GM12878 (cell line): ENCODE results near the gene TRIL. TPM values are rescaled to one million over a fixed set of nuclear protein-coding genes. Genes with fewer than 3 reads are reported as not detected.

Source experiments
- ATAC-seq: fragments of 200-7000 bp; cut with Tn5 transposase; 3 replicates; pipeline ENCODE4 v1.9.1; 2020; ENCODE audit warnings: mild to moderate bottlenecking, moderate library complexity
- BruUV-seq: library from RNA; stranded (reverse); fragments of 400-500 nt; replicated peaks from 2 replicates; lab custom pipeline; 2021; lab: Mats Ljungman, UMichigan
- CTCF ChIA-PET: fragments of 300-600 bp; sonication (Branson Sonifier 250); formaldehyde crosslinking; extraction: SDS; loops from one replicate; lab custom pipeline; 2021; ENCODE audit warnings: inconsistent platforms; lab: Yijun Ruan, JAX
- POLR2A ChIA-PET: fragments of 350-600 bp; formaldehyde crosslinking; extraction: SDS; loops from one replicate; lab custom pipeline; 2021; ENCODE audit warnings: inconsistent platforms; lab: Charles Lee
- RAD21 ChIA-PET: fragments of 300-600 bp; sonication (Branson Sonifier 250); formaldehyde crosslinking; loops from one replicate; lab custom pipeline; 2023; ENCODE audit warnings: antibody characterized with exemption; ENCODE audit not compliant: unreplicated experiment; lab: Charles Lee
- SMC1A ChIA-PET: fragments of 300-600 bp; sonication (Branson Sonifier 250); formaldehyde crosslinking; loops from one replicate; lab custom pipeline; 2023; ENCODE audit not compliant: unreplicated experiment, uncharacterized antibody; lab: Charles Lee
- DNase-seq: peaks from one replicate; pipeline ENCODE4 v3.0.0-alpha.2; 2011; ENCODE audit warnings: low read depth, low spot score
- FAIRE-seq: peaks from 3 replicates; lab custom pipeline; 2011; peaks lifted over from hg19 to GRCh38; lab: Jason Lieb, UNC
- H2AFZ ChIP-seq: 2 replicates; pipeline ENCODE4 v1.6.0; 2011; ENCODE audit warnings: low read depth, low read length, control low read depth; ENCODE audit not compliant: control insufficient read depth
- H3K27ac ChIP-seq: 2 replicates; pipeline ENCODE4 v1.5.1; 2011; ENCODE audit warnings: control low read depth; ENCODE audit not compliant: control insufficient read depth, insufficient read depth
- H3K27me3 ChIP-seq, 2 experiments: replicated peaks in 1 of 2; 2 replicates each; pipeline versions ENCODE4 v1.6.0 to v1.6.1; 2011; ENCODE audit warnings: low read length in 1 of 2; ENCODE audit not compliant: control insufficient read depth in 2 of 2, insufficient read depth in 2 of 2
- H3K36me3 ChIP-seq, 2 experiments: 2 replicates each; pipeline ENCODE4 v1.5.1; 2011; ENCODE audit warnings: low read length in 1 of 2; ENCODE audit not compliant: control insufficient read depth in 2 of 2, insufficient read depth in 2 of 2
- H3K4me1 ChIP-seq: 2 replicates; pipeline ENCODE4 v1.6.1; 2011; ENCODE audit warnings: mild to moderate bottlenecking, low read length, moderate library complexity, mixed read lengths; ENCODE audit not compliant: control insufficient read depth, insufficient read depth
- H3K4me2 ChIP-seq: 2 replicates; pipeline ENCODE4 v1.6.0; 2011; ENCODE audit warnings: control low read depth; ENCODE audit not compliant: control insufficient read depth, insufficient read depth
- H3K4me3 ChIP-seq: fragments of 200-600 bp; sonication (generic); 2 replicates; pipeline ENCODE4 v1.5.1; 2016
- H3K79me2 ChIP-seq: 2 replicates; pipeline ENCODE4 v1.6.0; 2011; ENCODE audit warnings: low read length; ENCODE audit not compliant: control insufficient read depth, insufficient read depth
- H3K9ac ChIP-seq: 2 replicates; pipeline ENCODE4 v1.8.0; 2011; ENCODE audit warnings: low read length, control low read depth, mixed read lengths; ENCODE audit not compliant: control insufficient read depth, insufficient read depth
- H3K9me3 ChIP-seq: replicated peaks from 3 replicates; pipeline ENCODE4 v1.5.1; 2011; ENCODE audit warnings: mild to moderate bottlenecking, low read length; ENCODE audit not compliant: control insufficient read depth, insufficient read depth
- H4K20me1 ChIP-seq: 2 replicates; pipeline ENCODE4 v1.6.0; 2011; ENCODE audit not compliant: control insufficient read depth, insufficient read depth
- CUX1 ChIP-seq: IDR thresholded peaks from 2 replicates; pipeline ENCODE4 v1.6.1; 2012; ENCODE audit warnings: improper control_type of control experiment, low read depth, low read length; ENCODE audit not compliant: insufficient replicate concordance
- E2F4 ChIP-seq: IDR thresholded peaks from 2 replicates; pipeline ENCODE4 v1.6.1; 2012; ENCODE audit warnings: low read depth, low read length, improper control_type of control experiment
- HDAC2 ChIP-seq: fragments of 200-600 bp; sonication (generic); IDR thresholded peaks from 2 replicates; pipeline ENCODE4 v1.6.1; 2017
- HDAC6 ChIP-seq: fragments of 200-600 bp; sonication (generic); IDR thresholded peaks from one replicate; pipeline ENCODE4 v1.8.0; 2017; ENCODE audit warnings: antibody characterized with exemption; ENCODE audit not compliant: unreplicated experiment
- SPI1 ChIP-seq: IDR thresholded peaks from 2 replicates; pipeline ENCODE4 v1.6.1; 2011; ENCODE audit warnings: low read depth, mild to moderate bottlenecking, low read length, moderate library complexity, borderline replicate concordance; ENCODE audit not compliant: insufficient read depth
- SUPT20H ChIP-seq: IDR thresholded peaks from 2 replicates; pipeline ENCODE4 v1.6.1; 2011; ENCODE audit warnings: low read depth, mild to moderate bottlenecking, low read length, moderate library complexity, borderline replicate concordance; ENCODE audit not compliant: control insufficient read depth
- ZNF274 ChIP-seq: IDR thresholded peaks from one replicate; pipeline ENCODE4 v1.8.0; 2011; ENCODE audit not compliant: insufficient read length, insufficient read depth
- WGBS: methylation state at CpG from one replicate; pipeline ENCODE4 v1.1.6; 2016; ENCODE audit warnings: low lambda C conversion rate; ENCODE audit not compliant: insufficient replicate concordance, insufficient coverage; ENCODE audit errors: missing lambda C conversion rate; 5-methylcytosine and 5-hydroxymethylcytosine counted together
- in situ Hi-C: fragments of 300-500 bp; cut with MboI; formaldehyde crosslinking; loops from 9 replicates; pipeline ENCODE4 v1.14.3; 2018; ENCODE audit warnings: mixed read lengths
- intact Hi-C: fragments of 100-400 bp; cut with micrococcal nuclease; formaldehyde crosslinking; loops from one replicate; pipeline ENCODE4 v1.14.2; 2022; ENCODE audit not compliant: unreplicated experiment
- polyA plus RNA-seq, 11 experiments: library from polyadenylated mRNA; depleted of rRNA in 4 of 11; unstranded in 6 of 11; stranded (reverse) in 5 of 11; fragments of >200 nt; fragmentation: Nextera tagmentation in 4 of 11; fragmentation: Illumina TruSeq in 1 of 11; extraction: Ambion mirVana in 4 of 11; extraction: Trizol in 1 of 11; gene quantifications; 1 replicate in 1 of 11; 2 replicates in 10 of 11; pipeline versions ENCODE4 v1.2.1 to v1.2.3, GENCODE V29; 2011 to 2016; ENCODE audit warnings: inconsistent platforms in 2 of 11, missing spikeins in 2 of 11, low read depth in 1 of 11
- total RNA-seq, 4 experiments: library from RNA; depleted of rRNA in 3 of 4; stranded (reverse); fragments of >200 nt in 3 of 4; fragmentation: Illumina TruSeq in 1 of 4; extraction: Trizol in 1 of 4; gene quantifications; 2 replicates each; pipeline versions ENCODE4 v1.2.1 to v1.2.3, GENCODE V29; 2013 to 2021

Gene TRIL
- total and polyA plus RNA-seq, 10 of the 15 experiments (the other 5 are each of a cell fraction or from before 2014, with no cell fraction given) = not detected

GRCh38 chr7:28908775-28909174, 49.4 kb downstream of the TRIL start:
- no peaks in the 10 kb centered on the region for H3K4me1 ChIP-seq
- DNase-seq (no peak), FAIRE-seq (no peak), ATAC-seq (no peak)
- H3K27me3 ChIP-seq = no peaks in the 10 kb centered on the region; a peak in 1 of 4 replicates
- SMC1A ChIA-PET = no interaction called here
- no TSS peak for BruUV-seq
- intact Hi-C loops = no loop called here
- no peaks in the 10 kb centered on the region for H3K36me3 ChIP-seq
- H3K9me3 ChIP-seq = no peaks in the 10 kb centered on the region; the same call in 2 of the 3 replicates
- POLR2A ChIA-PET = no interaction called here
- no peak overlapping the region for H3K4me3 ChIP-seq
- H3K27ac ChIP-seq = no peak overlapping the region
- RAD21 ChIA-PET = interaction anchor here (1.7 kb wide), 1 partner anchor 18 kb away, joined by 3 read pairs; no protein-coding TSS in a partner anchor
- H3K79me2 ChIP-seq = no peaks in the 10 kb centered on the region
- in situ Hi-C loops = no loop called here
- no peaks in the 10 kb centered on the region for H4K20me1 ChIP-seq
- TF ChIP-seq HDAC6 = no peak
- no peak for TF ChIP-seq HDAC2
- TF ChIP-seq E2F4 = no peak
- no peak for TF ChIP-seq ZNF274
- TF ChIP-seq SPI1 = no peak
- no peak for TF ChIP-seq CUX1
- no peak for TF ChIP-seq SUPT20H
- TF ChIP-seq, all 136 proteins: peak for 0
- Histone ChIP-seq H2AFZ (no peak overlapping the region), H3K4me2 (no peak overlapping the region), H3K9ac (no peak overlapping the region)
- WGBS = 36% methylated on average over 5 of the region's 5 CpGs
- CTCF ChIA-PET = interaction anchor here (1.3 kb wide), 1 partner anchor 14 kb away, joined by 4 read pairs; no protein-coding TSS in a partner anchor
